GM23338 (cell line): ENCODE measurements around the gene PCMT1. TPM values are rescaled to one million over a fixed set of nuclear protein-coding genes. Genes with fewer than 3 reads are reported as not detected.

ENCODE experiments used
- ATAC-seq: fragments of 200-7000 bp; cut with Tn5 transposase; 3 replicates; pipeline ENCODE4 v1.9.1; 2020
- DNase-seq: peaks from one replicate; pipeline ENCODE4 v3.0.0-alpha.2; 2015; ENCODE audit warnings: low spot score
- H2AFZ ChIP-seq: fragments of 200-600 bp; sonication (generic); 2 replicates; pipeline ENCODE4 v1.8.0; 2016; ENCODE audit warnings: antibody characterized with exemption, mild to moderate bottlenecking, moderate library complexity
- H3F3A ChIP-seq: fragments of 200-600 bp; sonication (generic); replicated peaks from 2 replicates; pipeline ENCODE4 v1.8.0; 2017; ENCODE audit warnings: antibody characterized with exemption, mixed run types, low read depth
- H3K27ac ChIP-seq: fragments of 200-600 bp; sonication (generic); 2 replicates; pipeline ENCODE4 v1.6.1; 2016; ENCODE audit warnings: low read depth
- H3K27me3 ChIP-seq: fragments of 200-600 bp; sonication (generic); 2 replicates; pipeline ENCODE4 v1.8.0; 2016; ENCODE audit warnings: mild to moderate bottlenecking, mixed run types, moderate library complexity; ENCODE audit not compliant: insufficient read depth
- H3K36me3 ChIP-seq: fragments of 200-600 bp; sonication (generic); 2 replicates; pipeline ENCODE4 v1.8.0; 2016; ENCODE audit warnings: mild to moderate bottlenecking; ENCODE audit not compliant: insufficient read depth
- H3K4me1 ChIP-seq: fragments of 200-600 bp; sonication (generic); 2 replicates; pipeline ENCODE4 v1.8.0; 2016; ENCODE audit warnings: mild to moderate bottlenecking, moderate library complexity; ENCODE audit not compliant: insufficient read depth
- H3K4me2 ChIP-seq: fragments of 200-600 bp; sonication (generic); 2 replicates; pipeline ENCODE4 v1.7.1; 2017; ENCODE audit warnings: mixed run types
- H3K4me3 ChIP-seq: fragments of 200-600 bp; sonication (generic); 2 replicates; pipeline ENCODE4 v1.6.1; 2016; ENCODE audit warnings: mixed run types
- H3K79me2 ChIP-seq: fragments of 200-600 bp; sonication (generic); replicated peaks from 2 replicates; pipeline ENCODE4 v1.8.0; 2017; ENCODE audit warnings: mild to moderate bottlenecking; ENCODE audit not compliant: insufficient read depth
- H3K9me2 ChIP-seq: fragments of 200-600 bp; sonication (generic); 2 replicates; pipeline ENCODE4 v1.8.0; 2017; ENCODE audit not compliant: insufficient read depth
- H4K20me1 ChIP-seq: fragments of 200-600 bp; sonication (generic); replicated peaks from 2 replicates; pipeline ENCODE4 v1.8.0; 2017; ENCODE audit warnings: mild to moderate bottlenecking; ENCODE audit not compliant: insufficient read depth
- H3K27ac Mint-ChIP-seq: 2 replicates; pipeline ENCODE4 v1.8.0; 2020; ENCODE audit warnings: inconsistent platforms, mild to moderate bottlenecking, moderate library complexity, mixed read lengths
- H3K27me3 Mint-ChIP-seq: 3 replicates; pipeline ENCODE4 v1.8.0; 2022; ENCODE audit warnings: low read depth, mild to moderate bottlenecking, moderate library complexity, mixed read lengths, inconsistent platforms; ENCODE audit not compliant: insufficient read depth, poor library complexity
- H3K36me3 Mint-ChIP-seq: 3 replicates; pipeline ENCODE4 v1.8.0; 2021; ENCODE audit warnings: low read depth, mild to moderate bottlenecking, inconsistent platforms, moderate library complexity, mixed read lengths
- H3K4me1 Mint-ChIP-seq: 3 replicates; pipeline ENCODE4 v1.8.0; 2020; ENCODE audit warnings: mild to moderate bottlenecking, inconsistent platforms, mixed read lengths
- H3K4me3 Mint-ChIP-seq: 3 replicates; pipeline ENCODE4 v1.8.0; 2021; ENCODE audit warnings: moderate library complexity, mild to moderate bottlenecking, inconsistent platforms, mixed read lengths
- H3K9me3 Mint-ChIP-seq: 3 replicates; pipeline ENCODE4 v1.8.0; 2020; ENCODE audit warnings: moderate library complexity, mild to moderate bottlenecking, inconsistent platforms, mixed read lengths
- JUNB ChIP-seq: IDR thresholded peaks from one replicate; pipeline ENCODE4 v1.6.1; 2016; ENCODE audit warnings: antibody characterized with exemption; ENCODE audit not compliant: unreplicated experiment
- ZNF462 ChIP-seq: fragments of 250-450 bp; sonication (Bioruptor Pico); IDR thresholded peaks from 2 replicates; pipeline ENCODE4 v1.5.0; 2020; ENCODE audit warnings: mild to moderate bottlenecking, moderate library complexity
- polyA plus RNA-seq: library from polyadenylated mRNA; unstranded; fragments of >200 nt; fragmentation: Nextera tagmentation; extraction: Ambion mirVana; gene quantifications from 2 replicates; pipeline ENCODE4 v1.2.1, GENCODE V29; 2016
- total RNA-seq: library from RNA; depleted of rRNA; stranded (reverse); fragments of >200 nt; shearing (Covaris generic); gene quantifications from 2 replicates; pipeline ENCODE4 v1.2.3, GENCODE V29; 2014
- TF ChIP-seq, protein P1 (sequence below), 2 experiments: fragments of 200-600 bp in 1 of 2; sonication (generic) in 1 of 2; conservative IDR thresholded peaks; 2 replicates each; pipeline versions ENCODE4 v1.5.1 to v1.6.1; 2016 to 2017; ENCODE audit warnings: antibody characterized with exemption in 2 of 2, low read depth in 2 of 2, mild to moderate bottlenecking in 2 of 2, moderate library complexity in 1 of 2

Gene PCMT1
- total and polyA plus RNA-seq, 2 experiments from 2014 or later = 87.6 to 168 TPM

DNA sequence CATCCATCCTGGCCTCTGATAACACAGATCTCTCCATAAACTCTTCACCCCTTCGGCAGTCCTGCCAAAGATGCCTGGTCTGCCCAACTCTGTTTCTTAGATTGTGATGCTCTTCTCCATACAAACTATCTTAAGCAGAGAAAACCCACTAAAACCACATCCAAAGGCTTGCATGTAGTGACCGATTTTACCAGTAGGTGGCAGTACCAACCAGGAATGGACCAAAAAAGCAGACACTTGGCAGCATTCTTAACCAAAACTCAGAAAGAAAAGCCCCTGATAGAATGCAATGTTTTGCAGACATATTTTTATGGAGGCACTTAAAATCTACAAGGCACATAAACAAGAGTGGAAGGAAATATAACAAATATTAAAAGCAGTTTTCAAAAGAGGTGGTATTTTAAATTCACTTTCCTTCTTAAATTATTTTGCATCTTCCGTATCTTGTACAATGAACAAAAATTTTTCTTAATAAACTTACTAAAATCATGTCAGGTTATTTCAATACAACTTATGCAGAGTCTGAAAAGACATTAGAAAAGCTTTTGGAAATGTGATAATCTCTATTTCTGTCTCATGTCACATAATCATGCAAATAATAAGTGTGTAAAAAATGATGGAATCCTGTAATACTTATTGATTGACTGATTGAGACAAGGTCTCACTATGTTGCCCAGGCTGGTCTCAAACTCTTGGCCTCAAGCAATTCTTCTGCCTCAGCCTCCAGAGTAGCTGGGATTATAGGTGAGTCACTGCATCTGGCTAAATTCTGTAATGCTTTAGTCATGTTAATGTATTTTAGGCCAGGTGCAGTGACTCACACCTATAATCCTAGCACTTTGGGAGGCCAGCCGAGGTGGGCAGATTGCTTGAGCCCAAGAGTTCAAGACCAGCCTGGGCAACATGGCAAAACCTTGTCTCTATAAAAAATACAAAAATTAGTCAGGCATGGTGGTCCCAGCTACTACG is 85.3 kb downstream of the PCMT1 start (continued):
- TF ChIP-seq ZNF462 (CRISPR knock-in tag) = no peak

GRCh38 chr6:149840345-149841075 is 91.0 kb downstream of the PCMT1 start:
- H3K4me1 ChIP-seq = no peaks in the 10 kb centered on the region
- H3K27me3 Mint-ChIP-seq = peaks cover 8% of the 10 kb centered on the region
- no peak overlapping the region for H2AFZ ChIP-seq
- TF ChIP-seq, protein P1, sequence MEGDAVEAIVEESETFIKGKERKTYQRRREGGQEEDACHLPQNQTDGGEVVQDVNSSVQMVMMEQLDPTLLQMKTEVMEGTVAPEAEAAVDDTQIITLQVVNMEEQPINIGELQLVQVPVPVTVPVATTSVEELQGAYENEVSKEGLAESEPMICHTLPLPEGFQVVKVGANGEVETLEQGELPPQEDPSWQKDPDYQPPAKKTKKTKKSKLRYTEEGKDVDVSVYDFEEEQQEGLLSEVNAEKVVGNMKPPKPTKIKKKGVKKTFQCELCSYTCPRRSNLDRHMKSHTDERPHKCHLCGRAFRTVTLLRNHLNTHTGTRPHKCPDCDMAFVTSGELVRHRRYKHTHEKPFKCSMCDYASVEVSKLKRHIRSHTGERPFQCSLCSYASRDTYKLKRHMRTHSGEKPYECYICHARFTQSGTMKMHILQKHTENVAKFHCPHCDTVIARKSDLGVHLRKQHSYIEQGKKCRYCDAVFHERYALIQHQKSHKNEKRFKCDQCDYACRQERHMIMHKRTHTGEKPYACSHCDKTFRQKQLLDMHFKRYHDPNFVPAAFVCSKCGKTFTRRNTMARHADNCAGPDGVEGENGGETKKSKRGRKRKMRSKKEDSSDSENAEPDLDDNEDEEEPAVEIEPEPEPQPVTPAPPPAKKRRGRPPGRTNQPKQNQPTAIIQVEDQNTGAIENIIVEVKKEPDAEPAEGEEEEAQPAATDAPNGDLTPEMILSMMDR (conservative IDR thresholded peaks at IDR 0.05; ENCODE audit: low read depth in 2 of 2) = peak; percentile 72 to 91
- TF ChIP-seq JUNB = no peak
- peak; percentile 99 for TF ChIP-seq ZNF462 (CRISPR knock-in tag)
- no peaks in the 10 kb centered on the region for H3F3A ChIP-seq
- no peak overlapping the region for H3K27ac ChIP-seq
- H3K9me3 Mint-ChIP-seq = no peaks in the 10 kb centered on the region
- no peak overlapping the region for H3K4me2 ChIP-seq
- H3K9me2 ChIP-seq = no peaks in the 10 kb centered on the region
- no peaks in the 10 kb centered on the region; the same call in 1 of the 2 replicates for H4K20me1 ChIP-seq
- H3K27ac Mint-ChIP-seq = no peak overlapping the region
- peak; percentile 100 for ATAC-seq
- no peaks in the 10 kb centered on the region for H3K27me3 ChIP-seq
- no peak overlapping the region for H3K4me3 Mint-ChIP-seq
- no peaks in the 10 kb centered on the region; the same call in 2 of the 3 replicates for H3K4me1 Mint-ChIP-seq
- peak; percentile 86 for DNase-seq
- no peaks in the 10 kb centered on the region; the same call in 1 of the 3 replicates for H3K36me3 Mint-ChIP-seq
- H3K4me3 ChIP-seq = no peak overlapping the region
- H3K36me3 ChIP-seq = no peaks in the 10 kb centered on the region
- H3K79me2 ChIP-seq = no peaks in the 10 kb centered on the region
